ENCODE results near the gene PLEKHA4. TPM values are rescaled to one million over a fixed set of nuclear protein-coding genes. Genes with fewer than 3 reads are reported as not detected.

PLEKHA4 gene
- total and polyA plus RNA-seq, 2 of the 13 experiments (the other 11 are each of a cell fraction or from before 2014, with no cell fraction given): 4.8 to 6.0 TPM

DNA sequence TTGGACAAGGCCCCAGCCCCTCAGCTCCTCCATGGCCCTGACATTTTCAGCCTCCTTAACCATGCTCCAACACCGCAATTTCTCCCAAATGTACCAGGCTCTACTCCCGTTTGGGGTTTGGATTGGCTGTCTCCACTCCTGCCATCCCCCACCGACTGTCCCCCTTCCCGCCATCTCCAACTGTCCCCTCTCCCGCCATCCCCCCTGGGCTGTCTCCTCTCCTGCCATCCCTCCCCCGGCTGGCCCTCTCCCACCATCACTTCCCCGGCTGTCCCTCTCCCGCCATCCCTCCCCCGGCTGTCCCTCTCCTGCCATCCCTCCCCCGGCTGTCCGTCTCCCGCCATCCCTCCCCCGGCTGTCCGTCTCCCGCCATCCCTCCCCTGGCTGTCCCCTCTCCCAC lies 63.0 kb downstream of the PLEKHA4 start:
- Histone ChIP-seq H3K4me3 (replicated peaks in 1 of 3; ENCODE audit: insufficient read depth in 1 of 3, low read depth in 2 of 3, low read length in 3 of 3) (no peak overlapping the region), H3K9me3 (ENCODE audit: low read length) (no peaks in the 10 kb centered on the region), H2AFZ (ENCODE audit: low read length) (no peak overlapping the region), H3K4me2 (ENCODE audit: low read depth, low read length) (no peak overlapping the region), H3K9ac (ENCODE audit: insufficient read depth, low read depth, low read length) (no peak overlapping the region), H3K4me1 (ENCODE audit: insufficient read depth, low read length) (peaks cover 38% of the 10 kb centered on the region), H3K27me3 (ENCODE audit: control insufficient read depth in 1 of 2, insufficient read depth in 2 of 2, low read length in 2 of 2) (no peaks in the 10 kb centered on the region), H4K20me1 (ENCODE audit: insufficient read depth, low read length) (no peaks in the 10 kb centered on the region), H3K27ac (ENCODE audit: extremely low read length, insufficient read depth, low read length) (no peak overlapping the region), H3K36me3 (replicated peaks in 1 of 2; ENCODE audit: control insufficient read depth in 1 of 2, insufficient read depth in 2 of 2, low read length in 2 of 2) (no peaks in the 10 kb centered on the region), H3K79me2 (ENCODE audit: insufficient read depth, low read length) (peaks cover 12% of the 10 kb centered on the region)
- in situ Hi-C loops (cut with HindIII; ENCODE audit: extremely low pct_ligation_motif_present, low pct_unique_long_range_greater_than_20kb): no loop called here
- WGBS (ENCODE audit: low lambda C conversion rate): 97% methylated on average over 15 of the region's 15 CpGs
- ChIA-PET CTCF (ENCODE audit: low intra/inter-chr PET ratio, low total read pairs) (no interaction called here), POLR2A (interaction anchor here (3.6 kb wide), 1 partner anchor 10 kb away, joined by 53 read pairs; no protein-coding TSS in a partner anchor)
- DNase-seq (ENCODE audit: low spot score) (no peak), FAIRE-seq (no peak), ATAC-seq (no peak)
- no TSS peak for BruUV-seq (replicated peaks)
- intact Hi-C loops (cut with micrococcal nuclease; ENCODE audit: unreplicated experiment): no loop called here
- no peak for TF ChIP-seq TBP (CRISPR knock-in tag; IDR thresholded peaks at IDR 0.05)
- no peak for TF ChIP-seq ZNF331 (CRISPR knock-in tag; IDR thresholded peaks at IDR 0.05)
- TF ChIP-seq TAF1 (CRISPR knock-in tag; IDR thresholded peaks at IDR 0.05): no peak
- TF ChIP-seq HNRNPK (IDR thresholded peaks at IDR 0.05; ENCODE audit: low read depth, low read length, poor library complexity, severe bottlenecking): no peak
- TF ChIP-seq, protein P1, sequence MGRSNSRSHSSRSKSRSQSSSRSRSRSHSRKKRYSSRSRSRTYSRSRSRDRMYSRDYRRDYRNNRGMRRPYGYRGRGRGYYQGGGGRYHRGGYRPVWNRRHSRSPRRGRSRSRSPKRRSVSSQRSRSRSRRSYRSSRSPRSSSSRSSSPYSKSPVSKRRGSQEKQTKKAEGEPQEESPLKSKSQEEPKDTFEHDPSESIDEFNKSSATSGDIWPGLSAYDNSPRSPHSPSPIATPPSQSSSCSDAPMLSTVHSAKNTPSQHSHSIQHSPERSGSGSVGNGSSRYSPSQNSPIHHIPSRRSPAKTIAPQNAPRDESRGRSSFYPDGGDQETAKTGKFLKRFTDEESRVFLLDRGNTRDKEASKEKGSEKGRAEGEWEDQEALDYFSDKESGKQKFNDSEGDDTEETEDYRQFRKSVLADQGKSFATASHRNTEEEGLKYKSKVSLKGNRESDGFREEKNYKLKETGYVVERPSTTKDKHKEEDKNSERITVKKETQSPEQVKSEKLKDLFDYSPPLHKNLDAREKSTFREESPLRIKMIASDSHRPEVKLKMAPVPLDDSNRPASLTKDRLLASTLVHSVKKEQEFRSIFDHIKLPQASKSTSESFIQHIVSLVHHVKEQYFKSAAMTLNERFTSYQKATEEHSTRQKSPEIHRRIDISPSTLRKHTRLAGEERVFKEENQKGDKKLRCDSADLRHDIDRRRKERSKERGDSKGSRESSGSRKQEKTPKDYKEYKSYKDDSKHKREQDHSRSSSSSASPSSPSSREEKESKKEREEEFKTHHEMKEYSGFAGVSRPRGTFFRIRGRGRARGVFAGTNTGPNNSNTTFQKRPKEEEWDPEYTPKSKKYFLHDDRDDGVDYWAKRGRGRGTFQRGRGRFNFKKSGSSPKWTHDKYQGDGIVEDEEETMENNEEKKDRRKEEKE (IDR thresholded peaks at IDR 0.05): no peak
- TF ChIP-seq PRPF4 (IDR thresholded peaks at IDR 0.05; ENCODE audit: low read depth, low read length, poor library complexity, severe bottlenecking): no peak
- TF ChIP-seq SOX6 (IDR thresholded peaks at IDR 0.05): no peak
- TF ChIP-seq SOX6 (CRISPR knock-in tag; IDR thresholded peaks at IDR 0.05): no peak
- no peak for TF ChIP-seq CENPX (CRISPR knock-in tag; IDR thresholded peaks at IDR 0.05)
- TF ChIP-seq, protein P2, sequence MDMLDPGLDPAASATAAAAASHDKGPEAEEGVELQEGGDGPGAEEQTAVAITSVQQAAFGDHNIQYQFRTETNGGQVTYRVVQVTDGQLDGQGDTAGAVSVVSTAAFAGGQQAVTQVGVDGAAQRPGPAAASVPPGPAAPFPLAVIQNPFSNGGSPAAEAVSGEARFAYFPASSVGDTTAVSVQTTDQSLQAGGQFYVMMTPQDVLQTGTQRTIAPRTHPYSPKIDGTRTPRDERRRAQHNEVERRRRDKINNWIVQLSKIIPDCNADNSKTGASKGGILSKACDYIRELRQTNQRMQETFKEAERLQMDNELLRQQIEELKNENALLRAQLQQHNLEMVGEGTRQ (IDR thresholded peaks at IDR 0.05; ENCODE audit: low read depth, low read length): no peak
- TF ChIP-seq, protein P2 (CRISPR knock-in tag; IDR thresholded peaks at IDR 0.05; ENCODE audit: borderline replicate concordance): no peak
- TF ChIP-seq, protein P3, sequence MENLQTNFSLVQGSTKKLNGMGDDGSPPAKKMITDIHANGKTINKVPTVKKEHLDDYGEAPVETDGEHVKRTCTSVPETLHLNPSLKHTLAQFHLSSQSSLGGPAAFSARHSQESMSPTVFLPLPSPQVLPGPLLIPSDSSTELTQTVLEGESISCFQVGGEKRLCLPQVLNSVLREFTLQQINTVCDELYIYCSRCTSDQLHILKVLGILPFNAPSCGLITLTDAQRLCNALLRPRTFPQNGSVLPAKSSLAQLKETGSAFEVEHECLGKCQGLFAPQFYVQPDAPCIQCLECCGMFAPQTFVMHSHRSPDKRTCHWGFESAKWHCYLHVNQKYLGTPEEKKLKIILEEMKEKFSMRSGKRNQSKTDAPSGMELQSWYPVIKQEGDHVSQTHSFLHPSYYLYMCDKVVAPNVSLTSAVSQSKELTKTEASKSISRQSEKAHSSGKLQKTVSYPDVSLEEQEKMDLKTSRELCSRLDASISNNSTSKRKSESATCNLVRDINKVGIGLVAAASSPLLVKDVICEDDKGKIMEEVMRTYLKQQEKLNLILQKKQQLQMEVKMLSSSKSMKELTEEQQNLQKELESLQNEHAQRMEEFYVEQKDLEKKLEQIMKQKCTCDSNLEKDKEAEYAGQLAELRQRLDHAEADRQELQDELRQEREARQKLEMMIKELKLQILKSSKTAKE (CRISPR knock-in tag; IDR thresholded peaks at IDR 0.05; ENCODE audit: borderline replicate concordance): no peak
